NCI-H345 treated with DMSO at 0.1 percent for 48 hours (cell line): ENCODE data around the gene CCDC154.
A peak's percentile ranks its signal among the peaks of the same experiment; 100 is the strongest.
"Not testable (repeated sequence)": the region's sequence is repeated elsewhere in the genome, so short reads cannot be mapped to it uniquely, and the experiment has no call there.

Source experiments
- DNase-seq: peaks from one replicate; lab custom pipeline; 2025; ENCODE audit not compliant: unreplicated experiment; lab: John Stamatoyannopoulos, UW

The CCDC154 gene

DNA sequence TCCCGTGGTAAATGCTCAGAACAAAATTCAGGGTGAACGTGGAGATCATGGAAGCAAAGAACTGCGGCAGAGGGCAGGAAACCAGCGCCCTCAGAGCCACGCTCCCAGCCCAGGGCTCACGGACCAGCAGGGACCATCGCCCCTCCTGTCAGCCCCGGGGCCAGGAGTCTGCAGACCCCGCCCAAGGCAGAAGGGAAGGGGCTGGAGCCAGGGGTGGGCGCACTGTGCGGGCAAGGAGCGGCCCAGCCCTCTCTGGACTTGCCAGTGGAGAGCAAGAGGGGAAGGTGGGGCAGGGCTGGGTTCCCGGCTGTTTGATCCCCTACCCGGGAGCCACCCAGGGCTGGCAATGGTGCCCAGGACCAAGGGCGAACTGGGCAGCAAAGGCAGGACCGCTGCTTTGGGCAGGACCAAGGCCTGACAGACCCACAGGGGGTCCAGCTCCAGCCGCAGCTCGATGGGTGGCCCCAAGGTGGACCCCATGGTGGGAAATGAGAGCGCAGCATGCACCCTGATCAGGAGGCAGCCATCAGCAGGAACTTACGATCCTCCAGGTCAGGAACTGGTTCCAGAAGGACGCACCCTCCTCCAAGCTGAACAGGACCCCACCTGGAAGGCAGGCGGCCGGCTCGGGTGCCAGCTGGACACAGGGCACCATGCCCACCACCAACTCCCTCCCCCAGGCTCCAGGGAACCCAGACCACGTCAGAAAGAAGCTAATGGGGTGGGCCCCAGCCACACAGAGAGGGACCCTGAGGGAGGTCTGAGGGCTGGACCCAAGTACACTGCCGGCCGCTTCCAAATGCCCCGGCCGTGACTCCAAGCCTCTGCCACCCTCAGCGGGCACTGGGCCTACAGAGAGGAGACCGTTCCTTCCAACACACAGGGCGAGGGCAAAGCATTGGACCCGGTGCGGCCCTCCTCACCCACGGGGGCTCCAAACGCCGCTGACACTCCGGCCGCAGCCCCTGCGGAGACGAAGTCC lies 11.1 kb upstream of the CCDC154 start:
- DNase-seq, result no peak

DNA sequence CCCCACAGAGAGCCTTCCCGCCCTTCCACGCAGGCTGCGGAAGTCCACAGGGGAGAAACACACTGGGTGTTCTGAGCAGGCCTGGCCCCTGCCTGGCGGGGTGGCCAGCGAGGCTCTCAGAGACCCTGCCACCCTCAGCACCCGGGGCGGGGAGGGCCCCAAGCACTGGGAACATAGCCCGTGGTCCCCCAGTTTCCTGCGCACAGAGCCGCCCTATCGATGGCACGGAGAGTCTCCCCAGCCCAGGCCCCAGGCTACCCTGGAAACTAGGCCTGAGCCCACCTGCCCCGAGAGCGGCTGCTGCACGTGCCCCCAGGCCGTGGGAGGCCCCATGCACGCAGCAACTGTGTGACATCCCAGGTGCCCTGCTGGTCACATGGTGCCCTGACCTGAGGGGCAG lies 10.2 kb upstream of the CCDC154 start:
- DNase-seq, result no peak

- no peak for DNase-seq
These were observed 9.0 kb upstream of the CCDC154 start for GRCh38 chr16:1453316-1453715.

- DNase-seq, result no peak
These were observed 8.2 kb upstream of the CCDC154 start for GRCh38 chr16:1452530-1452929.

- no peak for DNase-seq
These were observed 7.5 kb upstream of the CCDC154 start for GRCh38 chr16:1451702-1452392.

GRCh38 chr16:1450841-1451240 lies 6.5 kb upstream of the CCDC154 start:
- no peak for DNase-seq

GRCh38 chr16:1450218-1450617 lies 5.9 kb upstream of the CCDC154 start:
- DNase-seq, result no peak

- DNase-seq, result no peak
These were observed 4.9 kb upstream of the CCDC154 start for GRCh38 chr16:1449201-1449788.

DNA sequence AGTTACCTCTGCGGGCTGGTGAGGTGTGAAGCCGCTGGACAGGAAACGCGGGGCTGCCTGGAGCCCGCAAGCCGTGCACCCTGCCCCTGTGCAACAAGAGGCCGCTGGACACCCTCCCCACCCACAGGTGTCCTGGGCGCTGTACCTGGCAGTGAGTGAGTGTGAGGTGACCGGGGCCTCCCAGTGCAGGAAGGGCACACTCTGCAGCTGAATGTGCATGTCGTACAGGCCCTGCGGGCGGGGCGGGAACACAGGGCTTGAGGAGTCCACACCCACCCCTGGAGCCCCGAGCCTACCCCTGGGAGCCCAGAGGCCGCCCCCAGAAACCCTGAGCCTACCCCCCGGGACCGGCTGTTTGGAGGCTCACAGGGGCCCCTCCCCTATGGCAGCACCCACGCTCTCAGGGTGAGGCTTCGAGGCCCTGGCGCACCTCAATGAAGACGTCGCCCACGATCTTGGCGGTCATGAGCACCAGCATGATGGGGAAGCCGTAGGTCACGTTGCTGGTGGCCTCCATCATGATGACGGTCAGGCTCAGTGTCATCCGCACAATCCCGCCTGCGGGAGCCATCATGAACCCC lies 4.3 kb upstream of the CCDC154 start:
- no peak for DNase-seq

- no peak for DNase-seq
These were observed 3.6 kb upstream of the CCDC154 start for GRCh38 chr16:1447965-1448364.

GRCh38 chr16:1446296-1447080 lies 2.1 kb upstream of the CCDC154 start:
- DNase-seq, result no peak

- no peak for DNase-seq
These were observed 1.3 kb upstream of the CCDC154 start for GRCh38 chr16:1445518-1446203.

DNA sequence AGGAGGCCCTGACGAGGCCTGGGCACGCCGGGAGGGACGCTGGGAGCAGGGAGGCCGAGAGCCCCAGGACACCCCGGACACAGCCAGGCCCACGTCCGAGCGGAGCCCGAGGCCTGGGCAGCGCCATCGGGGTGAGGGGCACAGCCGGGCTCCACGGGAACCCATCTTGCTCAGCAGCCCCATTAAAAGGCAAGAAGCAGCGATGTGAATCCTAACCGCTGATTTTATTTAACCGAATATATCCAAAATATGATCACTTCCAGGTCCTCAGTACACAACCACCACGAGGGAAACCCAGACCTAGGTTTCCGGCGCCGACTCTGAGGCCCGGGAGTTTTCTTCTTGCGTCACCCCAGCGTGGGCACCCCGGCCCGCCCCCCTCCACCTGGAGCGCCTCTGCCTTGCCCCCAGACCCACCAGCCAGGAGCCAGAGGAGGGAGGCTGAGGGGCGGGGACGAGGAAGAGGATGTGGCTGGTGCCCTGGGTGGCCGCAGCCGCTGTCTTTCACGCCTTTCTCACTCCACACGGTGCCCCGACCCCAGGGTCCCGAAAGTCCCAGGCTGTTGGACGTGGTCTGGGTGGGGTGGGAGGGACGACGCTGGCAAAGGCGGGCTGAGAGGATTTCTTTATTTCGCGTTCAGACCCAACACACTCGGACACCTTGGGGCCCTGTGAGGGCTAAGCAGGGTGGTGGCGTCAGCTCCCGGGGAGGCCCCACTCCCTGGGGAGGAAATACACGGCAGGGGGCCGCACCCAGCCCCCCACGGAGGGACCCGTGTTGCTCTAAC lies 568 bp upstream of the CCDC154 start:
- no peak for DNase-seq

DNA sequence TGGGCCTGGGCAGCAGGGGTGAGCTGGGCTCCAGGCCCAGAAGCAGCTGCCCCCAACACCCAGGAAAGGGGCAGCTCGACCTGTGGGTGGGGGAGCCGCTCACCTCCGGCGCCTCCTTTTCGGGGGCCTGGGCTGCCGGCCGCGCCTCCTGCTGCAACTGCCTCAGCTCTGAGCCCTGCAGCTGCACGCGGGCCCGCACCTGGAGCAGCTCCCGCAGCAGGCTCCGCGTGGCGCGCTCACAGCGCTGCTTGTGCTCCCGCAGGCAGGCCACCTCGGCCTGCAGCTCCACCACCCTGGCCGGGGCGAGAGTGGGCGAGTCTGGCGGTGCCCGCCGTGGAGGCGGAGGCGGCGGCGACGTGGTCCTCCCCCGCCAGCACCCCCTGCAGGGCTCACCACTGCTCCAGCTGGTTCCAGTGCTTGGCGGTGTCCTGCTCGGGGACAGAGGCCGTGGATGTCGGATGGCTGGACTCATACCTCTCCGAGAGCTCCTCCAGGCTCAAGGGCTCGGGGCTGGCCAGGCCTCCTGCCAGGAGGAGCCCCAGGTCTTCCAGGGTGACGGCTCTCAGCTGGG lies 868 bp downstream of the CCDC154 start:
- DNase-seq, result no peak

DNA sequence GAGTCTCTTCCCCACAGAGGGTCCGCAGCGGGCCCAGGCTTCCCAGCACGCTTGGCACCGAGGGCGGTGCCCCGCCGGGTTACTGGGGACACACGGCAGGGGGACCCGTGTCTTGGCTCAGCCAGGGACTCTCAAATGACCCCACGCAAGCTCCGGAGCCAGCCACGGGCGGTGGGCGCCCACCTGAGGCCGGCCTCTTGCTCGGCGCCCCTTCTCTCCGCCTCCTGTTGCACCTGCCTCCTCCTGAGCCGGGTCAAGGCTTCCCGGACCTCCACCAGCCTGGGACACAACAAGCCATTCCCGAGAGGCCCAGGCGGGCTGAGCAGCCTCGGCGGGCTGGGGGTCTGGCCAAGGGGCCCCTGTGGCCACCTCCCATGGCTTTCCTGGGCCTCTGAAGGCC lies 1.7 kb downstream of the CCDC154 start:
- DNase-seq, result no peak

GRCh38 chr16:1441391-1441829 lies 2.9 kb downstream of the CCDC154 start:
- DNase-seq, result no peak

DNA sequence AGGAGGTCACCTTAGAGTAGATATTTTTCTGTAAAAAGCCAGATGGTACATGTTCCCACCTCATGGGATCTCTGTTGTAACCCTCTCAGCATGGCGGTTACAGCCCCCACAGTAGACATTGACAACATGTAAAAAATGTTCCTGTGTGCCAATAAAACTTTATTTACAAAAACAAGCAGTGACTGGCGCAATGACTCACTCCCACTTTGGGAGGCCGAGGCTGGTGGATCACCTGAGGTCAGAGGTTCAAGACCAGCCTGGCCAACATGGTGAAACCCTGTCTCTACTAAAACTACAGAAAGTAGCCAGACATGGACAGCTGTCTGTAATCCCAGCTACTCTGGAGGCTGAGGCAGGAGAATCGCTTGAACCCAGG lies 4.7 kb downstream of the CCDC154 start:
- not testable (repeated sequence) for DNase-seq

DNA sequence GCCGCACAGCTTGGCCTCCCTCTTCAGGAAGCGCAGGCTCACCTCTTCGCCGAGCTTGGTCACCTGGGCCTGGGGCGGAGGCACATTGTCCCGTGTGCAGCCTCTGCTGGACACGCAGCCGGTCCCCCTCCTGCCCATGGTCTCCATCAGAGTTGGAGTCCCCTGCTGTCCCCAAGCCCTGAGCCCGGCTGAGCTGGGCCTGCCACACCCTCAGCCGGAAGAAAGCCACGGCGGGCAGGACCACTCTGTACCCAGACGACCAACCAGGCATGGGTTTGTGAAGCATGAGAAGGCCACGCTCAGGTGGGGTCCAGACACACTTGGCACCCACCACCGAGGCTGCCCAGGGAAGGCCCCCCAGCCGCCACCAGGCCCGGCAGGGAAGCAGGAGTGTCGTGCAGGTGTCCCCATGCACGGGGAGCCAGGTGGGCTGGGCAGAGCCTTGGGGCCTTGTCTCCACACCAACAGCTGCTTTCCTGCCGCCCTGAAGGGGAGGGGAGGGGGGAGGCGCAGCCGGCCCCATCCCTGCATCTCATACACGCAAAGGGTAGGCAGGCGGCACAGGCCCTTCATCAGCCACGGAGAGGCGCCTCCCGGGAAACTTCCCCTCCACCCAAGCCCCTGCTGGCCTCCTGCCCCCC lies 5.2 kb downstream of the CCDC154 start:
- DNase-seq, result peak; percentile 45
